ENCODE results near the gene LIPG. TPM values are rescaled to one million over a fixed set of nuclear protein-coding genes. Genes with fewer than 3 reads are reported as not detected.

LIPG gene
- total RNA-seq, 2 donors from 2014 or later: 0.52 to 0.66 TPM

- H3K4me1 ChIP-seq: no peaks in the 10 kb centered on the region
- no peaks in the 10 kb centered on the region for H3K36me3 ChIP-seq (replicated peaks in 1 of 2; ENCODE audit: insufficient read depth in 1 of 2, low read depth in 2 of 2)
- no peak for DNase-seq
- WGBS, 2 donors: 81 to 95% methylated on average over 2 of the region's 2 CpGs
- TF ChIP-seq, protein P1, sequence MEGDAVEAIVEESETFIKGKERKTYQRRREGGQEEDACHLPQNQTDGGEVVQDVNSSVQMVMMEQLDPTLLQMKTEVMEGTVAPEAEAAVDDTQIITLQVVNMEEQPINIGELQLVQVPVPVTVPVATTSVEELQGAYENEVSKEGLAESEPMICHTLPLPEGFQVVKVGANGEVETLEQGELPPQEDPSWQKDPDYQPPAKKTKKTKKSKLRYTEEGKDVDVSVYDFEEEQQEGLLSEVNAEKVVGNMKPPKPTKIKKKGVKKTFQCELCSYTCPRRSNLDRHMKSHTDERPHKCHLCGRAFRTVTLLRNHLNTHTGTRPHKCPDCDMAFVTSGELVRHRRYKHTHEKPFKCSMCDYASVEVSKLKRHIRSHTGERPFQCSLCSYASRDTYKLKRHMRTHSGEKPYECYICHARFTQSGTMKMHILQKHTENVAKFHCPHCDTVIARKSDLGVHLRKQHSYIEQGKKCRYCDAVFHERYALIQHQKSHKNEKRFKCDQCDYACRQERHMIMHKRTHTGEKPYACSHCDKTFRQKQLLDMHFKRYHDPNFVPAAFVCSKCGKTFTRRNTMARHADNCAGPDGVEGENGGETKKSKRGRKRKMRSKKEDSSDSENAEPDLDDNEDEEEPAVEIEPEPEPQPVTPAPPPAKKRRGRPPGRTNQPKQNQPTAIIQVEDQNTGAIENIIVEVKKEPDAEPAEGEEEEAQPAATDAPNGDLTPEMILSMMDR (IDR thresholded peaks at IDR 0.05): no peak
- TF ChIP-seq POLR2A (IDR thresholded peaks at IDR 0.05): no peak
- intact Hi-C loops (cut with DNase I): no loop called here
- ATAC-seq: no peak
- no peaks in the 10 kb centered on the region for H3K9me3 ChIP-seq
- no peak overlapping the region for H3K4me3 ChIP-seq
- H3K27me3 ChIP-seq: no peaks in the 10 kb centered on the region
- no peak overlapping the region for H3K27ac ChIP-seq
These were observed 37.5 kb upstream of the LIPG start for GRCh38 chr18:49524349-49524748.

DNA sequence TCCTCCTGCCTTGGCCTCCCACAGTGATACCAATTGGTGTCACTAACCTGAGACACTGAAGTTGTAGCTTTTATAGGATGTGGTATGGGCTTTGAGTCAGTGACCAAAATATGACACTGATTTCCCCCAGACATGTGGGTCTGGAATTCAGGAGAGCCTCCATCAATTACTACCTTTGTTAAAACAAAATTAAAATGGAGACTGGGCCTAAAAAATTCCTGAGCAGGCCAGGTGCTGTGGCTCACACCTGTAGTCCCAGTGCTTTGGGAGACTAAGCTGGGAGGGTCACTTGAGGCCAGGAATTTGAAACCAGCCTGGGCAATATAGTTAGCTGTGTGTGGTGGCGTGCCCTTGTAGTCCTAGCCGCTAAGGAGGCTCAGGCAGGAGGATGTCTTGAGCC lies 36.9 kb upstream of the LIPG start:
- intact Hi-C loops (cut with DNase I): no loop called here
- no peaks in the 10 kb centered on the region for H3K9me3 ChIP-seq
- no peak overlapping the region for H3K27ac ChIP-seq
- TF ChIP-seq, protein P1 (IDR thresholded peaks at IDR 0.05): no peak
- no peak for TF ChIP-seq POLR2A (IDR thresholded peaks at IDR 0.05)
- no peaks in the 10 kb centered on the region for H3K27me3 ChIP-seq
- H3K36me3 ChIP-seq (replicated peaks in 1 of 2; ENCODE audit: insufficient read depth in 1 of 2, low read depth in 2 of 2): no peaks in the 10 kb centered on the region
- H3K4me3 ChIP-seq: no peak overlapping the region
- no peaks in the 10 kb centered on the region for H3K4me1 ChIP-seq
- 100% methylated on average over 2 of the region's 2 CpGs for WGBS, 2 donors
- DNase-seq: no peak
- ATAC-seq: no peak

GRCh38 chr18:49525981-49526380 lies 35.9 kb upstream of the LIPG start:
- intact Hi-C loops (cut with DNase I): no loop called here
- Histone ChIP-seq H3K4me3 (no peak overlapping the region), H3K36me3 (replicated peaks in 1 of 2; ENCODE audit: insufficient read depth in 1 of 2, low read depth in 2 of 2) (no peaks in the 10 kb centered on the region), H3K9me3 (no peaks in the 10 kb centered on the region), H3K27ac (no peak overlapping the region), H3K27me3 (no peaks in the 10 kb centered on the region), H3K4me1 (no peaks in the 10 kb centered on the region)
- no peak for ATAC-seq
- WGBS, 2 donors: 96 to 100% methylated on average over 2 of the region's 2 CpGs
- DNase-seq: no peak
- TF ChIP-seq POLR2A (IDR thresholded peaks at IDR 0.05): no peak
- TF ChIP-seq, protein P1 (IDR thresholded peaks at IDR 0.05): no peak

- Histone ChIP-seq H3K4me1 (no peaks in the 10 kb centered on the region), H3K4me3 (no peak overlapping the region), H3K27ac (no peak overlapping the region), H3K27me3 (no peaks in the 10 kb centered on the region), H3K36me3 (replicated peaks in 1 of 2; ENCODE audit: insufficient read depth in 1 of 2, low read depth in 2 of 2) (no peaks in the 10 kb centered on the region), H3K9me3 (no peaks in the 10 kb centered on the region)
- intact Hi-C loops (cut with DNase I): no loop called here
- 37 to 41% methylated on average over 8 of the region's 8 CpGs for WGBS, 2 donors
- TF ChIP-seq, protein P1 (IDR thresholded peaks at IDR 0.05): no peak
- TF ChIP-seq POLR2A (IDR thresholded peaks at IDR 0.05): no peak
- DNase-seq (no peak), ATAC-seq (no peak)
These were observed 34.1 kb upstream of the LIPG start for GRCh38 chr18:49527631-49528327.

DNA sequence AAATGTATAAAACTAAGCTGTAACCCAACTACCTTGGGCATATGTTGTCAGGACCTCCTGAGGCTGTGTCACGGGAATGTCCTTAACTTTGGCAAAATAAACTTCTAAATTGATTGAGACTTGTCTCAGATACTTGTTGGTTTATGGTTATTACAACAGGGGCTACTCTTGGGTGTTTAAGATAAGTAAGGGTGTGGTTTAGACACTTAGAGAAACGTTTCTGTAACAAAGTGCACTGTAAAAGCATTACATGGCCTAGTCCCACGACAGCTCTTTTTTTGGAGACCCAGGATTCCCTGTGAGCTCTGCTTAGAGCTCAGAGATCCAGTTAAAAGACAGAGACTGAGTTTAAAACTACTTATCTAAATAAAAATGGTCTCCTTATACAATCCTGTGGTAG lies 32.3 kb upstream of the LIPG start:
- ATAC-seq (no peak), DNase-seq (no peak)
- Histone ChIP-seq H3K27me3 (no peaks in the 10 kb centered on the region), H3K9me3 (no peaks in the 10 kb centered on the region), H3K4me3 (no peak overlapping the region), H3K27ac (no peak overlapping the region), H3K36me3 (replicated peaks in 1 of 2; ENCODE audit: insufficient read depth in 1 of 2, low read depth in 2 of 2) (no peaks in the 10 kb centered on the region), H3K4me1 (no peaks in the 10 kb centered on the region)
- intact Hi-C loops (cut with DNase I): no loop called here
- TF ChIP-seq, protein P1 (IDR thresholded peaks at IDR 0.05): no peak
- no peak for TF ChIP-seq POLR2A (IDR thresholded peaks at IDR 0.05)
- 68 to 69% methylated on average over 3 of the region's 3 CpGs for WGBS, 2 donors
